Heart left ventricle (tissue), 16 donors: ENCODE data around the gene SBNO2. TPM values are rescaled to one million over a fixed set of nuclear protein-coding genes. Genes with fewer than 3 reads are reported as not detected.

ENCODE experiments used
- ATAC-seq, 4 donors: fragments of 200-7000 bp; cut with Tn5 transposase; one replicate each; pipeline ENCODE4 v1.9.1; 2020 to 2022; ENCODE audit warnings: moderate library complexity in 4 of 4, mild to moderate bottlenecking in 3 of 4, moderate number of reproducible peaks in 1 of 4
- DNase-seq, 5 donors: peaks; one replicate each; pipeline ENCODE4 v3.0.0-alpha.2; 2020
- H3K27ac ChIP-seq, 12 donors: fragments of 200-600 bp; sonication (generic) in 4 of 12; one replicate each; pipeline versions ENCODE4 v1.5.0 to v1.8.0; 2016 to 2022; ENCODE audit warnings: mild to moderate bottlenecking in 2 of 12
- H3K27me3 ChIP-seq, 9 donors: fragments of 200-600 bp; sonication (generic) in 2 of 9; one replicate each; pipeline versions ENCODE4 v1.5.1 to v1.8.0; 2016 to 2022; ENCODE audit warnings: mild to moderate bottlenecking in 3 of 9
- H3K36me3 ChIP-seq, 9 donors: fragments of 200-600 bp; sonication (generic) in 2 of 9; one replicate each; pipeline versions ENCODE4 v1.5.0 to v1.8.0; 2018 to 2022; ENCODE audit warnings: mild to moderate bottlenecking in 2 of 9
- H3K4me1 ChIP-seq, 12 donors: fragments of 200-600 bp; sonication (generic) in 4 of 12; one replicate each; pipeline versions ENCODE4 v1.5.0 to v1.8.0; 2016 to 2022; ENCODE audit warnings: mild to moderate bottlenecking in 3 of 12
- H3K4me3 ChIP-seq, 12 donors: fragments of 200-600 bp; sonication (generic) in 4 of 12; one replicate each; pipeline versions ENCODE4 v1.5.0 to v1.8.0; 2017 to 2022; ENCODE audit warnings: mild to moderate bottlenecking in 9 of 12, moderate library complexity in 4 of 12
- H3K9me3 ChIP-seq, 12 donors: fragments of 200-600 bp; sonication (generic) in 4 of 12; one replicate each; pipeline versions ENCODE4 v1.5.0 to v1.8.0; 2016 to 2022; ENCODE audit warnings: mild to moderate bottlenecking in 1 of 12
- POLR2A ChIP-seq, 2 donors: fragments of 450-650 bp; IDR thresholded peaks; one replicate each; pipeline ENCODE4 v1.6.1; 2017; ENCODE audit warnings: antibody characterized with exemption in 2 of 2, mild to moderate bottlenecking in 2 of 2, moderate library complexity in 2 of 2
- WGBS, 4 donors: extraction: QIAGEN DNeasy Blood & Tissue Kit in 2 of 4; methylation state at CpG; one replicate each; pipeline versions ENCODE4 v1.1.5 to v1.1.7; 2013 to 2018; 5-methylcytosine and 5-hydroxymethylcytosine counted together
- intact Hi-C, 10 donors: fragments of 100-400 bp; cut with DNase I; formaldehyde crosslinking; loops; one replicate each; pipeline versions ENCODE4 v1.11.1 to v1.14.2; 2022
- polyA plus RNA-seq, 2 donors: library from polyadenylated mRNA; stranded (reverse); fragments of 200-250 nt; gene quantifications; one replicate each; pipeline ENCODE4 v1.2.3, GENCODE V29; 2013
- total RNA-seq, 9 donors: library from RNA; depleted of rRNA in 2 of 9; stranded (reverse); fragments of >200 nt in 2 of 9; fragmentation: NEBNext Ultra II Directional in 3 of 9; extraction: Animal tissue kit (Norgen Biotek cat#: 25700) in 3 of 9; gene quantifications; one replicate each; pipeline versions ENCODE4 v1.1.0 to v1.2.4, GENCODE V29; 2016 to 2023
- TF ChIP-seq, protein P1 (sequence below), 12 donors: fragments of 200-600 bp; sonication (generic) in 4 of 12; IDR thresholded peaks; one replicate each; pipeline versions ENCODE4 v1.5.0 to v1.8.0; 2018 to 2022; ENCODE audit warnings: antibody characterized with exemption in 12 of 12, mild to moderate bottlenecking in 5 of 12
- donor health status: ischemic (EF 13 %, LVEDD 7.1; RV severe dilation, severe dysfunction).
- donor health status: healthy with polysubstance abuse.
- donor health status: DM: no; HTN: yes; CAD: no.
- donor health status: DM: no; HTN: no; CAD: no.
- donor health status: ischemic (EF 25% LVEDD 6.9; RV normal size, moderate dysfunction).
- donor health status: ischemic (EF 25% LVEDD 5.7; RV mildly dilated, moderate dysfunction).
- donor health status: healthy.
- donor health status: DM: yes; HTN: yes; CAD: no.
- donor health status: ischemic (EF 35%, LVEDD 5.7; RV mildly dilated, moderate dysfunction).
- donor health status: nonischemic (EF 11% LVEDD 7.7; RV severe dilation, severe dysfunction).
- donor health status: DM: yes; HTN: yes; CAD: no.
- donor health status: PGD.
- donor health status: ischemic (EF 29% LVEDD 5.4; RV normal size, mild dysfunction).
- donor health status: nonischemic (EF 23%, LVEDD 6.1; RV moderate dilation, normal function).

SBNO2 gene
- total and polyA plus RNA-seq, 11 donors: 9.9 to 78.9 (median 18.7) TPM

DNA sequence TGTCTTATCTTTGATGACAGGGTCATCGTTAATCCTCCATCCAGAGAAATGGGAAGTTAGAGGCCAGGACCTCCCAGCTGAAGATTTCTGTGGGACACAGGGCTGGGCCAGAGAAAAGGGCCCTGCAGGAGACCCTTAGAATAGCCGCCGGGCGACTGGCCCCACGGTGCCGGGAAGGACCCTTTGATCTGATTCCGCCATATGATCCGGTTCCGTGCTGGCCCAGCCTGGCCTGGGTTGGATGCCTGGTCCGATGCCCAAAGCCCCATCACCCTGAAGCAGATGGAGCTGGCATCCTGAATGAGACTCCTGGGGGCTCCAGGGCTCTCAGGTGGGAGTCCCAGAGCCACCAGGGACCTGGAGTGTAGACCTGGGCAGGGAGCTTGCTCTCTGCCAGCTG, 25.5 kb upstream of the SBNO2 start:
- H3K27me3 ChIP-seq: no peaks in the 10 kb centered on the region
- WGBS, 4 donors: 79 to 92% (median 88%) methylated on average over 7 to 10 of the region's 10 CpGs
- H3K4me3 ChIP-seq: no peak overlapping the region
- no peak overlapping the region for H3K27ac ChIP-seq
- no peaks in the 10 kb centered on the region for H3K9me3 ChIP-seq
- TF ChIP-seq, protein P1, sequence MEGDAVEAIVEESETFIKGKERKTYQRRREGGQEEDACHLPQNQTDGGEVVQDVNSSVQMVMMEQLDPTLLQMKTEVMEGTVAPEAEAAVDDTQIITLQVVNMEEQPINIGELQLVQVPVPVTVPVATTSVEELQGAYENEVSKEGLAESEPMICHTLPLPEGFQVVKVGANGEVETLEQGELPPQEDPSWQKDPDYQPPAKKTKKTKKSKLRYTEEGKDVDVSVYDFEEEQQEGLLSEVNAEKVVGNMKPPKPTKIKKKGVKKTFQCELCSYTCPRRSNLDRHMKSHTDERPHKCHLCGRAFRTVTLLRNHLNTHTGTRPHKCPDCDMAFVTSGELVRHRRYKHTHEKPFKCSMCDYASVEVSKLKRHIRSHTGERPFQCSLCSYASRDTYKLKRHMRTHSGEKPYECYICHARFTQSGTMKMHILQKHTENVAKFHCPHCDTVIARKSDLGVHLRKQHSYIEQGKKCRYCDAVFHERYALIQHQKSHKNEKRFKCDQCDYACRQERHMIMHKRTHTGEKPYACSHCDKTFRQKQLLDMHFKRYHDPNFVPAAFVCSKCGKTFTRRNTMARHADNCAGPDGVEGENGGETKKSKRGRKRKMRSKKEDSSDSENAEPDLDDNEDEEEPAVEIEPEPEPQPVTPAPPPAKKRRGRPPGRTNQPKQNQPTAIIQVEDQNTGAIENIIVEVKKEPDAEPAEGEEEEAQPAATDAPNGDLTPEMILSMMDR (IDR thresholded peaks at IDR 0.05): no peak
- TF ChIP-seq POLR2A (IDR thresholded peaks at IDR 0.05): no peak
- H3K4me1 ChIP-seq: peaks cover 0 to 17% (median 0%) of the 10 kb centered on the region in 12 donors
- intact Hi-C loops: no loop called here
- DNase-seq (no peak), ATAC-seq (peak in 1 of 4 donors; percentile 6)
- no peaks in the 10 kb centered on the region for H3K36me3 ChIP-seq

DNA sequence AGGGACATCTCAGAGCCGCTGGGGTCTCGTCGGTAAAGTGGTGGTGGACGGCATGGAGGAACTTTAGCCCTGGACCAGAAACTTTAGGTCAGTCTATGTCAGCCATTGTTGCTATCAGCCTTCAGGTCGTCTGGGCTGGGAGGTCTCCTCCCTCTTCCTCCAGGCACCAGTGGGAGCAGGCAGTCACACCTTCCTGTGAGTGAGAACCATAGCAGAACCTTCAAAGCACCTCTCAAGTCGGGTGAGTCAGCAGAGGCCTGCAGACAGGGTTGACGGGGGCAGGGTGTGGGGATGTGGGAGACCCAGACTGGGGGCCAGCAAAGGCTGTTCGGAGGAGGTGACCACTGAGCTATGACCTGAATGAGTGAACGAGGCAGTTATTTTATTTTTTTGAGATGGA, 15.4 kb upstream of the SBNO2 start:
- no peak for ATAC-seq
- DNase-seq: no peak
- no peak overlapping the region for H3K4me3 ChIP-seq
- no peaks in the 10 kb centered on the region for H3K36me3 ChIP-seq
- H3K4me1 ChIP-seq: peaks cover 0 to 16% (median 0%) of the 10 kb centered on the region in 12 donors
- no peaks in the 10 kb centered on the region for H3K9me3 ChIP-seq
- no peak overlapping the region for H3K27ac ChIP-seq
- 75 to 79% (median 76%) methylated on average over 9 of the region's 9 CpGs for WGBS, 4 donors
- no peaks in the 10 kb centered on the region for H3K27me3 ChIP-seq
- no peak for TF ChIP-seq POLR2A (IDR thresholded peaks at IDR 0.05)
- TF ChIP-seq, protein P1 (IDR thresholded peaks at IDR 0.05): no peak
- intact Hi-C loops: loop anchor here in 1 of 10 donors (10.0 kb wide), 1 partner anchor 265 kb away; the partner anchor contains the start of gene ARID3A

DNA sequence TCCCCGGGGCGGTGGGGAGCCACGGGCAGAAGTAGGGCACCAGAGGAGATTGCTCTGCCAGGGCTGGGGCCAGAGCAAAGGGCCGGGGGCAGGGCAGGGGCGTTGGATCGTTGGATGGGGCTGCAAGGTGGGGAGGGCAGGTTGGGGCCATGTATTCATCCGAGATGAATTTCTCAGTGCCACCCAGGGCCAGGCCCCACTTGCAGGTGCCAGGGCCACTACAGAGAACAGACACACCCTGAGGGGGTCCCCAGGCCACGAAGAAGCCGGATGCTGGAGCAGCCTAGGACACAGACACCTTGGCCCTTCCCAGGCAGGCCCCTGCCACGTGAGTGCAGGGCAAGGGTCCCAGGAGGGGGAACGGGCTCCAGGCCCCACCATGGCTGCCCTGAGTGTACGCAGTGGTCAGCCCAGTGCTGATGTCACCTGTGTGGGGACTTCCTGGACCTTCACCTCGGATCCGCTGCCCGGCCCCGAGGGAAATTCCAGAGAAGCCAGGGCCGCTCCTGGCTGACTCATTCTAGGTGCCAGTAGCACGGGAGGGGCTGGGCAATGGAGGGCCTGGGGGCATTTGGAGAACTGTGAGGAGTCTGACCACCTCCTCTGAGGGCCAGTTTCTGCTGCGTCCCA, 9.6 kb upstream of the SBNO2 start:
- 80 to 87% (median 83%) methylated on average over 15 to 19 of the region's 19 CpGs for WGBS, 4 donors
- TF ChIP-seq, protein P1 (IDR thresholded peaks at IDR 0.05): no peak
- no peak for TF ChIP-seq POLR2A (IDR thresholded peaks at IDR 0.05)
- no peaks in the 10 kb centered on the region for H3K9me3 ChIP-seq
- intact Hi-C loops: loop anchor here in 1 of 10 donors (5.0 to 10.0 kb wide), 2 partner anchors 51 to 259 kb away; partner anchors contain the start of gene ARID3A
- no peak overlapping the region for H3K4me3 ChIP-seq
- H3K36me3 ChIP-seq: no peaks in the 10 kb centered on the region
- no peaks in the 10 kb centered on the region for H3K27me3 ChIP-seq
- no peak for DNase-seq
- H3K27ac ChIP-seq: no peak overlapping the region
- ATAC-seq: no peak
- H3K4me1 ChIP-seq: peaks cover 0 to 30% (median 2%) of the 10 kb centered on the region in 12 donors

DNA sequence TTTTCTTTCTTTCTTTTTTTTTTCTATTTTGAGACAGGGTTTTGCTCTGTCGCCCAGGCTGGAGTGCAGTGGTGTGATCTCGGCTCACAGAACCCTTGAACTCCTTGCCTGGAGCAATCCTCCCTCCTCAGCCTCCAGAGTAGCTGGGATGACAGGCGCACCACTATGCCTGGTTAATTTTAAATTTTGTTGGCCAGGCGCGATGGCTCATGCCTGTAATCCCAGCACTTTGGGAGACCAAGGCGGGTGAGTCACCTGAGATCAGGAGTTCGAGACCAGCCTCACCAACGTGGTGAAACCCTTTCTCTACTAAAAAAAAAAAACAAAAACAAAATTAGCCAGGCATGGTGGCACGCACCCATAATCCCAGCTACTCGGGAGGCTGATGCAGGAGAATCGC, 8.7 kb upstream of the SBNO2 start:
- DNase-seq: no peak
- TF ChIP-seq, protein P1 (IDR thresholded peaks at IDR 0.05): no peak
- TF ChIP-seq POLR2A (IDR thresholded peaks at IDR 0.05): no peak
- intact Hi-C loops: loop anchor here in 1 of 10 donors (5.0 to 10.0 kb wide), 2 partner anchors 50 to 258 kb away; partner anchors contain the start of gene ARID3A

More for the DNA sequence above, 8.7 kb upstream of the SBNO2 start:
- Histone ChIP-seq H3K27me3 (no peaks in the 10 kb centered on the region), H3K27ac (no peak overlapping the region), H3K4me1 (peaks cover 0 to 37% (median 2%) of the 10 kb centered on the region in 12 donors), H3K9me3 (no peaks in the 10 kb centered on the region), H3K36me3 (no peaks in the 10 kb centered on the region), H3K4me3 (no peak overlapping the region)
- ATAC-seq: no peak
- WGBS, 4 donors: 87 to 94% (median 94%) methylated on average over 11 of the region's 11 CpGs
